ENCODE results near the gene TWSG1. TPM values are rescaled to one million over a fixed set of nuclear protein-coding genes. Genes with fewer than 3 reads are reported as not detected.

Gene TWSG1
- total and polyA plus RNA-seq, 2 of the 13 experiments (the other 11 are each of a cell fraction or from before 2014, with no cell fraction given): 6.6 to 9.4 TPM

- TF ChIP-seq YY1 (IDR thresholded peaks at IDR 0.05; ENCODE audit: insufficient read depth, insufficient replicate concordance, low read depth, low read length) (no peak), HNF4G (IDR thresholded peaks at IDR 0.05; ENCODE audit: borderline replicate concordance, low read depth, low read length) (no peak), HNF4G (CRISPR knock-in tag; IDR thresholded peaks at IDR 0.05; ENCODE audit: borderline replicate concordance, low read depth) (no peak), BRF2 (CRISPR knock-in tag; IDR thresholded peaks at IDR 0.05) (no peak), SMAD9 (CRISPR knock-in tag; IDR thresholded peaks at IDR 0.05) (no peak), RBAK (CRISPR knock-in tag; IDR thresholded peaks at IDR 0.05) (no peak), SNAPC5 (CRISPR knock-in tag; IDR thresholded peaks at IDR 0.05; ENCODE audit: borderline replicate concordance) (no peak), ZNF607 (CRISPR knock-in tag; IDR thresholded peaks at IDR 0.05; ENCODE audit: borderline replicate concordance) (no peak), FLYWCH1 (CRISPR knock-in tag; IDR thresholded peaks at IDR 0.05) (no peak), ZNF501 (CRISPR knock-in tag; IDR thresholded peaks at IDR 0.05) (no peak), DDIT3 (CRISPR knock-in tag; IDR thresholded peaks at IDR 0.05) (no peak), MTERF4 (CRISPR knock-in tag; IDR thresholded peaks at IDR 0.05) (no peak), CREB1 (IDR thresholded peaks at IDR 0.05) (no peak), CREB1 (CRISPR knock-in tag; IDR thresholded peaks at IDR 0.05) (no peak), ZNF230 (CRISPR knock-in tag; IDR thresholded peaks at IDR 0.05) (no peak), SALL2 (CRISPR knock-in tag; IDR thresholded peaks at IDR 0.05) (no peak), HOXA9 (CRISPR knock-in tag; IDR thresholded peaks at IDR 0.05; ENCODE audit: borderline replicate concordance) (no peak), ZNF552 (CRISPR knock-in tag; IDR thresholded peaks at IDR 0.05; ENCODE audit: borderline replicate concordance) (no peak), ISX (CRISPR knock-in tag; conservative IDR thresholded peaks at IDR 0.05) (no peak), ZNF367 (CRISPR knock-in tag; IDR thresholded peaks at IDR 0.05; ENCODE audit: borderline replicate concordance) (no peak), ZNF564 (CRISPR knock-in tag; IDR thresholded peaks at IDR 0.05) (no peak), ZNF263 (CRISPR knock-in tag; IDR thresholded peaks at IDR 0.05) (no peak)
- CTCF ChIA-PET (ENCODE audit: low intra/inter-chr PET ratio, low total read pairs): no interaction called here
- H3K9ac ChIP-seq (ENCODE audit: insufficient read depth, low read depth, low read length): no peak overlapping the region
- H3K27ac ChIP-seq (ENCODE audit: extremely low read length, insufficient read depth, low read length): no peak overlapping the region
- no peak overlapping the region for H3K4me2 ChIP-seq (ENCODE audit: low read depth, low read length)
- in situ Hi-C loops (cut with HindIII; ENCODE audit: extremely low pct_ligation_motif_present, low pct_unique_long_range_greater_than_20kb) (no loop called here), intact Hi-C loops (cut with micrococcal nuclease; ENCODE audit: unreplicated experiment) (no loop called here)
- BruUV-seq (replicated peaks): no TSS peak
- H3K4me3 ChIP-seq (replicated peaks in 1 of 3; ENCODE audit: insufficient read depth in 1 of 3, low read depth in 2 of 3, low read length in 3 of 3): no peak overlapping the region
- H3K27me3 ChIP-seq (ENCODE audit: control insufficient read depth in 1 of 2, insufficient read depth in 2 of 2, low read length in 2 of 2): no peaks in the 10 kb centered on the region
- DNase-seq (ENCODE audit: low spot score): no peak
- POLR2A ChIA-PET: no interaction called here
- H3K4me1 ChIP-seq (ENCODE audit: insufficient read depth, low read length): 0 out of 2 replicates have a peak, but pooled peaks cover 5% of the 10 kb centered on the region
- ATAC-seq: no peak
- no peak for FAIRE-seq
- H3K79me2 ChIP-seq (ENCODE audit: insufficient read depth, low read length): no peaks in the 10 kb centered on the region
- WGBS (ENCODE audit: low lambda C conversion rate): 95% methylated on average over 2 of the region's 2 CpGs
- H4K20me1 ChIP-seq (ENCODE audit: insufficient read depth, low read length): no peaks in the 10 kb centered on the region
- no peak overlapping the region for H2AFZ ChIP-seq (ENCODE audit: low read length)
- no peaks in the 10 kb centered on the region for H3K9me3 ChIP-seq (ENCODE audit: low read length)
- no peaks in the 10 kb centered on the region for H3K36me3 ChIP-seq (replicated peaks in 1 of 2; ENCODE audit: control insufficient read depth in 1 of 2, insufficient read depth in 2 of 2, low read length in 2 of 2)
Observed at GRCh38 chr18:9285604-9286003, 49.0 kb upstream of the TWSG1 start.

All from HepG2 (cell line).